Heart right ventricle (tissue), 16 donors: ENCODE measurements around the gene NDUFAF2. TPM values are rescaled to one million over a fixed set of nuclear protein-coding genes. Genes with fewer than 3 reads are reported as not detected.

Experiments
- ATAC-seq, 8 donors: fragments of 200-7000 bp; cut with Tn5 transposase; one replicate each; pipeline ENCODE4 v1.9.1; 2020; ENCODE audit warnings: mild to moderate bottlenecking in 8 of 8, moderate library complexity in 8 of 8, moderate number of reproducible peaks in 1 of 8
- DNase-seq, 2 donors: peaks; one replicate each; pipeline ENCODE4 v3.0.0-alpha.2; 2020
- H3K27ac ChIP-seq, 10 donors: fragments of 200-600 bp; sonication (generic) in 2 of 10; one replicate each; pipeline versions ENCODE4 v1.5.0 to v1.8.0; 2020 to 2022; ENCODE audit warnings: mild to moderate bottlenecking in 3 of 10
- H3K27me3 ChIP-seq, 7 donors: fragments of 200-600 bp; one replicate each; pipeline ENCODE4 v1.8.0; 2021 to 2022; ENCODE audit warnings: mild to moderate bottlenecking in 2 of 7
- H3K36me3 ChIP-seq, 9 donors: fragments of 200-600 bp; sonication (generic) in 1 of 9; one replicate each; pipeline versions ENCODE4 v1.5.0 to v1.8.0; 2020 to 2022; ENCODE audit warnings: mild to moderate bottlenecking in 2 of 9
- H3K4me1 ChIP-seq, 9 donors: fragments of 200-600 bp; sonication (generic) in 1 of 9; one replicate each; pipeline versions ENCODE4 v1.5.0 to v1.8.0; 2020 to 2022; ENCODE audit warnings: mild to moderate bottlenecking in 4 of 9
- H3K4me3 ChIP-seq, 10 donors: fragments of 200-600 bp; sonication (generic) in 2 of 10; one replicate each; pipeline versions ENCODE4 v1.5.0 to v1.8.0; 2020 to 2022; ENCODE audit warnings: mild to moderate bottlenecking in 7 of 10, moderate library complexity in 2 of 10
- H3K9me3 ChIP-seq, 11 donors: fragments of 200-600 bp in 10 of 11; sonication (generic) in 2 of 11; one replicate each; pipeline versions ENCODE4 v1.5.0 to v1.8.0; 2013 to 2022; ENCODE audit warnings: mild to moderate bottlenecking in 2 of 11, control low read depth in 1 of 11, moderate library complexity in 1 of 11
- CTCF ChIP-seq, 9 donors: fragments of 200-600 bp; sonication (generic) in 2 of 9; IDR thresholded peaks; one replicate each; pipeline versions ENCODE4 v1.5.0 to v1.8.0; 2021 to 2022; ENCODE audit warnings: antibody characterized with exemption in 9 of 9, mild to moderate bottlenecking in 5 of 9, moderate library complexity in 1 of 9
- WGBS, 2 donors: extraction: QIAGEN DNeasy Blood & Tissue Kit; methylation state at CpG; one replicate each; pipeline ENCODE4 v1.1.7; 2013; ENCODE audit warnings: inconsistent platforms in 1 of 2; 5-methylcytosine and 5-hydroxymethylcytosine counted together
- intact Hi-C, 10 donors: fragments of 100-400 bp; cut with DNase I; formaldehyde crosslinking; loops; one replicate each; pipeline versions ENCODE4 v1.11.1 to v1.14.2; 2022
- polyA plus RNA-seq, 2 donors: library from polyadenylated mRNA; stranded (reverse); fragments of 200-250 nt; gene quantifications; one replicate each; pipeline ENCODE4 v1.2.3, GENCODE V29; 2013
- total RNA-seq, 10 donors: library from RNA; stranded (reverse); fragmentation: NEBNext Ultra II Directional in 3 of 10; extraction: Animal tissue kit (Norgen Biotek cat#: 25700) in 3 of 10; gene quantifications; one replicate each; pipeline versions ENCODE4 v1.2.1 to v1.2.4, GENCODE V29; 2021 to 2023
- donor health status: Arrhythmogenic right ventricular cardiomyopathy.
- donor health status: ischemic (EF 13 %, LVEDD 7.1; RV severe dilation, severe dysfunction).
- donor health status: healthy with polysubstance abuse.
- donor health status: DM: no; HTN: yes; CAD: no.
- donor health status: DM: no; HTN: no; CAD: no.
- donor health status: ischemic (EF 25% LVEDD 6.9; RV normal size, moderate dysfunction).
- donor health status: ischemic (EF 25% LVEDD 5.7; RV mildly dilated, moderate dysfunction).
- donor health status: healthy.
- donor health status: DM: yes; HTN: yes; CAD: no.
- donor health status: Ischemic cardiomyopathy.
- donor health status: ischemic (EF 35%, LVEDD 5.7; RV mildly dilated, moderate dysfunction).
- donor health status: nonischemic (EF 11% LVEDD 7.7; RV severe dilation, severe dysfunction).
- donor health status: DM: yes; HTN: yes; CAD: no.
- donor health status: PGD.
- donor health status: ischemic (EF 29% LVEDD 5.4; RV normal size, mild dysfunction).
- donor health status: nonischemic (EF 23%, LVEDD 6.1; RV moderate dilation, normal function).

The NDUFAF2 gene
- total and polyA plus RNA-seq, 12 donors, result 23.0 to 96.5 (median 32.0) TPM

GRCh38 chr5:61059499-61059898 lies 114.5 kb downstream of the NDUFAF2 start:
- Histone ChIP-seq H3K27ac (no peak overlapping the region), H3K36me3 (no peaks in the 10 kb centered on the region), H3K4me3 (no peak overlapping the region), H3K9me3 (peaks cover 0 to 15% (median 0%) of the 10 kb centered on the region in 11 donors), H3K27me3 (no peaks in the 10 kb centered on the region), H3K4me1 (no peaks in the 10 kb centered on the region)
- DNase-seq, result no peak
- ATAC-seq, result no peak
- intact Hi-C loops, result loop anchor here in 6 of 10 donors (5.0 to 10.0 kb wide), 5 partner anchors 265 to 875 kb away; partner anchors contain the start of gene ZSWIM6 (in 1 of the 6)
- TF ChIP-seq CTCF (IDR thresholded peaks at IDR 0.05), result no peak

GRCh38 chr5:61069150-61069549 lies 124.1 kb downstream of the NDUFAF2 start:
- ATAC-seq, result no peak
- DNase-seq, result no peak
- no peak overlapping the region for H3K4me3 ChIP-seq
- H3K9me3 ChIP-seq, result peaks cover 0 to 25% (median 9%) of the 10 kb centered on the region in 11 donors
- intact Hi-C loops, result no loop called here
- H3K27ac ChIP-seq, result no peak overlapping the region
- TF ChIP-seq CTCF (IDR thresholded peaks at IDR 0.05), result no peak
- peaks cover 0 to 15% (median 0%) of the 10 kb centered on the region in 9 donors for H3K36me3 ChIP-seq
- H3K27me3 ChIP-seq, result no peaks in the 10 kb centered on the region
- no peaks in the 10 kb centered on the region for H3K4me1 ChIP-seq

- ATAC-seq (no peak), DNase-seq (no peak)
- Histone ChIP-seq H3K27ac (no peak overlapping the region), H3K27me3 (no peaks in the 10 kb centered on the region), H3K4me1 (no peaks in the 10 kb centered on the region), H3K9me3 (peaks cover 0 to 12% (median 0%) of the 10 kb centered on the region in 11 donors), H3K36me3 (peaks cover 0 to 16% (median 0%) of the 10 kb centered on the region in 9 donors), H3K4me3 (no peak overlapping the region)
- intact Hi-C loops, result no loop called here
- TF ChIP-seq CTCF (IDR thresholded peaks at IDR 0.05), result no peak
These were observed 126.5 kb downstream of the NDUFAF2 start for GRCh38 chr5:61071526-61071925.

GRCh38 chr5:61076626-61077025 lies 131.6 kb downstream of the NDUFAF2 start:
- no peak for ATAC-seq
- no peak for TF ChIP-seq CTCF (IDR thresholded peaks at IDR 0.05)
- DNase-seq, result no peak
- Histone ChIP-seq H3K4me1 (peaks cover 0 to 4% (median 0%) of the 10 kb centered on the region in 9 donors), H3K36me3 (peaks cover 0 to 16% (median 0%) of the 10 kb centered on the region in 9 donors), H3K9me3 (no peaks in the 10 kb centered on the region), H3K4me3 (no peak overlapping the region), H3K27me3 (no peaks in the 10 kb centered on the region), H3K27ac (no peak overlapping the region)
- 63 to 70% methylated on average over 1 of the region's 1 CpG for WGBS, 2 donors
- intact Hi-C loops, result no loop called here
